Left lung (tissue), 10 donors: ENCODE results near the gene MPPED2. TPM values are rescaled to one million over a fixed set of nuclear protein-coding genes. Genes with fewer than 3 reads are reported as not detected.

Experiments
- ATAC-seq: fragments of 200-7000 bp; cut with Tn5 transposase; one replicate; pipeline ENCODE4 v1.9.1; 2020; ENCODE audit warnings: moderate library complexity
- DNase-seq, 4 donors: peaks; one replicate each; pipeline ENCODE4 v3.0.0-alpha.2; 2013 to 2020
- H3K27ac ChIP-seq, 2 donors: fragments of 200-600 bp; sonication (generic) in 1 of 2; one replicate each; pipeline versions ENCODE4 v1.5.0 to v1.8.0; 2020 to 2021
- H3K27me3 ChIP-seq, 2 donors: fragments of 200-600 bp; sonication (generic) in 1 of 2; one replicate each; pipeline versions ENCODE4 v1.5.0 to v1.8.0; 2020 to 2021
- H3K36me3 ChIP-seq, 2 donors: fragments of 200-600 bp; sonication (generic) in 1 of 2; one replicate each; pipeline versions ENCODE4 v1.5.0 to v1.8.0; 2020 to 2021
- H3K4me1 ChIP-seq, 2 donors: fragments of 200-600 bp; one replicate each; pipeline ENCODE4 v1.8.0; 2021
- H3K4me3 ChIP-seq, 2 donors: fragments of 200-600 bp; sonication (generic) in 1 of 2; one replicate each; pipeline versions ENCODE4 v1.5.0 to v1.8.0; 2020 to 2021; ENCODE audit warnings: mild to moderate bottlenecking in 1 of 2
- H3K9me3 ChIP-seq, 2 donors: fragments of 200-600 bp; sonication (generic) in 1 of 2; one replicate each; pipeline versions ENCODE4 v1.5.0 to v1.8.0; 2020 to 2021
- intact Hi-C, 2 donors: fragments of 100-400 bp; cut with DNase I; formaldehyde crosslinking; loops; one replicate each; pipeline versions ENCODE4 v1.11.2 to v1.14.2; 2022
- polyA plus RNA-seq, 6 donors: library from polyadenylated mRNA; unstranded; fragments of 120-200 nt; gene quantifications; one replicate each; pipeline ENCODE4 v1.2.1, GENCODE V29; 2013; ENCODE audit not compliant: insufficient read length in 6 of 6
- total RNA-seq, 2 donors: library from RNA; stranded (reverse); fragmentation: NEBNext Ultra II Directional; extraction: Animal tissue kit (Norgen Biotek cat#: 25700); gene quantifications; one replicate each; pipeline ENCODE4 v1.2.1, GENCODE V29; 2021
- TF ChIP-seq, protein P1 (sequence below), 2 donors: fragments of 200-600 bp; sonication (generic) in 1 of 2; IDR thresholded peaks; one replicate each; pipeline versions ENCODE4 v1.5.0 to v1.8.0; 2021; ENCODE audit warnings: antibody characterized with exemption in 2 of 2
- donor health status: DM: no; HTN: yes; CAD: no.
- donor health status: DM: no; HTN: no; CAD: no.

The MPPED2 gene
- total and polyA plus RNA-seq, 8 donors, result 0.26 to 5.3 (median 3.2) TPM

- TF ChIP-seq, protein P1, sequence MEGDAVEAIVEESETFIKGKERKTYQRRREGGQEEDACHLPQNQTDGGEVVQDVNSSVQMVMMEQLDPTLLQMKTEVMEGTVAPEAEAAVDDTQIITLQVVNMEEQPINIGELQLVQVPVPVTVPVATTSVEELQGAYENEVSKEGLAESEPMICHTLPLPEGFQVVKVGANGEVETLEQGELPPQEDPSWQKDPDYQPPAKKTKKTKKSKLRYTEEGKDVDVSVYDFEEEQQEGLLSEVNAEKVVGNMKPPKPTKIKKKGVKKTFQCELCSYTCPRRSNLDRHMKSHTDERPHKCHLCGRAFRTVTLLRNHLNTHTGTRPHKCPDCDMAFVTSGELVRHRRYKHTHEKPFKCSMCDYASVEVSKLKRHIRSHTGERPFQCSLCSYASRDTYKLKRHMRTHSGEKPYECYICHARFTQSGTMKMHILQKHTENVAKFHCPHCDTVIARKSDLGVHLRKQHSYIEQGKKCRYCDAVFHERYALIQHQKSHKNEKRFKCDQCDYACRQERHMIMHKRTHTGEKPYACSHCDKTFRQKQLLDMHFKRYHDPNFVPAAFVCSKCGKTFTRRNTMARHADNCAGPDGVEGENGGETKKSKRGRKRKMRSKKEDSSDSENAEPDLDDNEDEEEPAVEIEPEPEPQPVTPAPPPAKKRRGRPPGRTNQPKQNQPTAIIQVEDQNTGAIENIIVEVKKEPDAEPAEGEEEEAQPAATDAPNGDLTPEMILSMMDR (IDR thresholded peaks at IDR 0.05), result no peak
- Histone ChIP-seq H3K4me1 (no peaks in the 10 kb centered on the region), H3K36me3 (no peaks in the 10 kb centered on the region), H3K4me3 (no peak overlapping the region), H3K27me3 (no peaks in the 10 kb centered on the region), H3K9me3 (no peaks in the 10 kb centered on the region), H3K27ac (no peak overlapping the region)
- ATAC-seq, result no peak
- intact Hi-C loops, result no loop called here
- DNase-seq, result no peak
Measured at GRCh38 chr11:30540781-30541180, 45.4 kb downstream of the MPPED2 start.

DNA sequence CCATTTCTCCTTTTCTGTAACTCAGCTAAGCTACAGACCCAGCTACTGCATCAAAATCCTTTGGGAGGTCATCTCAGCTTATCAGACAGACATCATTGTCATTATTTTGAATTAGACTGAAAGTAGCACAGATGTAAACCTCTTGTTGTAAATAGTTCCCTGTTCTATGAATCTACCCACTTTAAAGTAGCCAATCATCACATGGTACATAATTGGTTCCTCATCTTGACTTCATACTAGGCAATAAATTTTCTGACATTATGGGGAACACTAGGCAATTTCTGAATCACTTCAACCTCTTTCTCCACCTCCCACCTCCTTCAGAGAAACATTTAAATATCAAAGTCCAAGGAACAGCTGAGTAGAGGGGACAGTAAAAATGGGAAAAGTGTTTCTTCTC, 47.9 kb downstream of the MPPED2 start:
- no peak overlapping the region for H3K4me3 ChIP-seq
- no peak for DNase-seq
- TF ChIP-seq, protein P1 (IDR thresholded peaks at IDR 0.05), result no peak
- no peaks in the 10 kb centered on the region for H3K36me3 ChIP-seq
- no peak for ATAC-seq
- intact Hi-C loops, result no loop called here
- no peak overlapping the region for H3K27ac ChIP-seq
- H3K27me3 ChIP-seq, result no peaks in the 10 kb centered on the region
- H3K4me1 ChIP-seq, result no peaks in the 10 kb centered on the region
- H3K9me3 ChIP-seq, result no peaks in the 10 kb centered on the region

DNA sequence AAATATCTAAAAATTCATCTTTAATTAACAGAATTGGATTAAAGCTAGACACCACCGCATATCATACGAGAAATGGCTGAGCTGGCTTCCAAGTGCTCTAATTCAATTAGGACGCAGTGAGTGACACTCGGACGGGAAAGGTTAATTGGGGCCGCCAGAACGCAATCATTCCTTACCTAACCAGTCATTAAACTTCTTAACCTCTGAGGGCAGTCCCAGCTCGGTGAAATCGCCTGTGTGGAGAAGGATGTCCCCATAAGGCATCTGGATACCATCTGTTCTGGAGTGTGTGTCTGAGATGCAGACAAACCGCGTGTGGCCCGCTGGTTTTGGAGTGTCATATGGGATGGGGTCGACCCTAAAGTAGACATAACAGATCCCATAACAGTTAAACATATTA, 50.3 kb downstream of the MPPED2 start:
- intact Hi-C loops, result no loop called here
- Histone ChIP-seq H3K27ac (no peak overlapping the region), H3K27me3 (no peaks in the 10 kb centered on the region), H3K4me3 (no peak overlapping the region), H3K4me1 (no peaks in the 10 kb centered on the region), H3K9me3 (no peaks in the 10 kb centered on the region), H3K36me3 (no peaks in the 10 kb centered on the region)
- TF ChIP-seq, protein P1 (IDR thresholded peaks at IDR 0.05), result no peak
- ATAC-seq (no peak), DNase-seq (no peak)

DNA sequence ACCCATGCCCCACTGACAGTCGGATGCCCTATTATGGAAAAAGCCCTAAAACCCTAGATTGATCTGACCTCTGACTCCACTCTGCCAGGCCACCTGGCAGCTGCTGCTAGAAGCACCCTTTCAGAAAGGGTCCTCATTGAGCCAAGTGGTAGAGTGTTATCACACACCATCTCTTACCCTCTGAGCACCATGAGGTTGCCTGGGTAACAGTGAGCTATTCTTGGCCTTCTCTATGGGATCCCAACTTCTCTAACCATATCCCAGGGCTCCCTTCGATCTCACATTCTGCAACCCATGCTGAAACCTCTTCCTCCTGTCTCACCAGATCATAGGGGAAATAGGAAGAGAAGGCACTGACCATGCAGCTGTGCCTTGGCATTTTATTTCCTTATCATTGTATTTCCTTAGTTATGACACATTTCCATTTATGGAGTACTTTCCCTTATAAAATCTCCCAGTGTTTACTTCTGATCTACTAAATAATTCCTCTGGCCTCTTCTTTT, 52.7 kb downstream of the MPPED2 start:
- no peaks in the 10 kb centered on the region for H3K4me1 ChIP-seq
- no peak for DNase-seq
- TF ChIP-seq, protein P1 (IDR thresholded peaks at IDR 0.05), result no peak
- ATAC-seq, result no peak
- H3K4me3 ChIP-seq, result no peak overlapping the region
- H3K36me3 ChIP-seq, result no peaks in the 10 kb centered on the region
- intact Hi-C loops, result no loop called here
- H3K27ac ChIP-seq, result no peak overlapping the region
- H3K27me3 ChIP-seq, result no peaks in the 10 kb centered on the region
- no peaks in the 10 kb centered on the region for H3K9me3 ChIP-seq

GRCh38 chr11:30527566-30527965, 58.6 kb downstream of the MPPED2 start:
- H3K4me3 ChIP-seq, result no peak overlapping the region
- TF ChIP-seq, protein P1 (IDR thresholded peaks at IDR 0.05), result no peak
- ATAC-seq, result no peak

More at GRCh38 chr11:30527566-30527965, 58.6 kb downstream of the MPPED2 start:
- intact Hi-C loops, result no loop called here
- no peaks in the 10 kb centered on the region for H3K4me1 ChIP-seq
- H3K36me3 ChIP-seq, result no peaks in the 10 kb centered on the region
- no peaks in the 10 kb centered on the region for H3K27me3 ChIP-seq
- no peak for DNase-seq
- no peak overlapping the region for H3K27ac ChIP-seq
- H3K9me3 ChIP-seq, result no peaks in the 10 kb centered on the region
